GM12878 (cell line): ENCODE measurements around the gene NAALADL2. TPM values are rescaled to one million over a fixed set of nuclear protein-coding genes. Genes with fewer than 3 reads are reported as not detected.

Experiments used
- ATAC-seq: fragments of 200-7000 bp; cut with Tn5 transposase; 3 replicates; pipeline ENCODE4 v1.9.1; 2020; ENCODE audit warnings: mild to moderate bottlenecking, moderate library complexity
- BruUV-seq: library from RNA; stranded (reverse); fragments of 400-500 nt; replicated peaks from 2 replicates; lab custom pipeline; 2021; lab: Mats Ljungman, UMichigan
- CTCF ChIA-PET: fragments of 300-600 bp; sonication (Branson Sonifier 250); formaldehyde crosslinking; extraction: SDS; loops from one replicate; lab custom pipeline; 2021; ENCODE audit warnings: inconsistent platforms; lab: Yijun Ruan, JAX
- POLR2A ChIA-PET: fragments of 350-600 bp; formaldehyde crosslinking; extraction: SDS; loops from one replicate; lab custom pipeline; 2021; ENCODE audit warnings: inconsistent platforms; lab: Charles Lee
- RAD21 ChIA-PET: fragments of 300-600 bp; sonication (Branson Sonifier 250); formaldehyde crosslinking; loops from one replicate; lab custom pipeline; 2023; ENCODE audit warnings: antibody characterized with exemption; ENCODE audit not compliant: unreplicated experiment; lab: Charles Lee
- SMC1A ChIA-PET: fragments of 300-600 bp; sonication (Branson Sonifier 250); formaldehyde crosslinking; loops from one replicate; lab custom pipeline; 2023; ENCODE audit not compliant: unreplicated experiment, uncharacterized antibody; lab: Charles Lee
- DNase-seq: peaks from one replicate; pipeline ENCODE4 v3.0.0-alpha.2; 2011; ENCODE audit warnings: low read depth, low spot score
- FAIRE-seq: peaks from 3 replicates; lab custom pipeline; 2011; peaks lifted over from hg19 to GRCh38; lab: Jason Lieb, UNC
- H2AFZ ChIP-seq: 2 replicates; pipeline ENCODE4 v1.6.0; 2011; ENCODE audit warnings: low read depth, low read length, control low read depth; ENCODE audit not compliant: control insufficient read depth
- H3K27ac ChIP-seq: 2 replicates; pipeline ENCODE4 v1.5.1; 2011; ENCODE audit warnings: control low read depth; ENCODE audit not compliant: control insufficient read depth, insufficient read depth
- H3K27me3 ChIP-seq, 2 experiments: replicated peaks in 1 of 2; 2 replicates each; pipeline versions ENCODE4 v1.6.0 to v1.6.1; 2011; ENCODE audit warnings: low read length in 1 of 2; ENCODE audit not compliant: control insufficient read depth in 2 of 2, insufficient read depth in 2 of 2
- H3K36me3 ChIP-seq, 2 experiments: 2 replicates each; pipeline ENCODE4 v1.5.1; 2011; ENCODE audit warnings: low read length in 1 of 2; ENCODE audit not compliant: control insufficient read depth in 2 of 2, insufficient read depth in 2 of 2
- H3K4me1 ChIP-seq: 2 replicates; pipeline ENCODE4 v1.6.1; 2011; ENCODE audit warnings: mild to moderate bottlenecking, low read length, moderate library complexity, mixed read lengths; ENCODE audit not compliant: control insufficient read depth, insufficient read depth
- H3K4me2 ChIP-seq: 2 replicates; pipeline ENCODE4 v1.6.0; 2011; ENCODE audit warnings: control low read depth; ENCODE audit not compliant: control insufficient read depth, insufficient read depth
- H3K4me3 ChIP-seq: fragments of 200-600 bp; sonication (generic); 2 replicates; pipeline ENCODE4 v1.5.1; 2016
- H3K79me2 ChIP-seq: 2 replicates; pipeline ENCODE4 v1.6.0; 2011; ENCODE audit warnings: low read length; ENCODE audit not compliant: control insufficient read depth, insufficient read depth
- H3K9ac ChIP-seq: 2 replicates; pipeline ENCODE4 v1.8.0; 2011; ENCODE audit warnings: low read length, control low read depth, mixed read lengths; ENCODE audit not compliant: control insufficient read depth, insufficient read depth
- H3K9me3 ChIP-seq: replicated peaks from 3 replicates; pipeline ENCODE4 v1.5.1; 2011; ENCODE audit warnings: mild to moderate bottlenecking, low read length; ENCODE audit not compliant: control insufficient read depth, insufficient read depth
- H4K20me1 ChIP-seq: 2 replicates; pipeline ENCODE4 v1.6.0; 2011; ENCODE audit not compliant: control insufficient read depth, insufficient read depth
- BACH1 ChIP-seq: fragments of 450-650 bp; IDR thresholded peaks from 2 replicates; pipeline ENCODE4 v1.6.1; 2017; ENCODE audit warnings: mild to moderate bottlenecking, borderline replicate concordance
- CHD2 ChIP-seq: IDR thresholded peaks from 2 replicates; pipeline ENCODE4 v1.6.1; 2011; ENCODE audit warnings: low read depth, low read length, improper control_type of control experiment, borderline replicate concordance
- DPF2 ChIP-seq: fragments of 450-650 bp; IDR thresholded peaks from 2 replicates; pipeline ENCODE4 v1.6.1; 2017; ENCODE audit warnings: mild to moderate bottlenecking
- FOXK2 ChIP-seq: fragments of 450-650 bp; IDR thresholded peaks from 2 replicates; pipeline ENCODE4 v1.6.1; 2017; ENCODE audit warnings: mild to moderate bottlenecking, moderate library complexity
- IKZF2 ChIP-seq, 2 experiments: fragments of 450-650 bp; IDR thresholded peaks; 2 replicates each; pipeline ENCODE4 v1.6.1; 2017; ENCODE audit warnings: mild to moderate bottlenecking in 2 of 2, moderate library complexity in 2 of 2
- MTA3 ChIP-seq: IDR thresholded peaks from 2 replicates; pipeline ENCODE4 v1.6.1; 2012; ENCODE audit warnings: low read length, inconsistent platforms, borderline replicate concordance
- MYB ChIP-seq: fragments of 150-350 bp; IDR thresholded peaks from 2 replicates; pipeline ENCODE4 v1.6.1; 2014; ENCODE audit warnings: mild to moderate bottlenecking, low read depth, low read length, borderline replicate concordance
- NBN ChIP-seq: fragments of 450-650 bp; IDR thresholded peaks from 2 replicates; pipeline ENCODE4 v1.6.1; 2016
- NFXL1 ChIP-seq: fragments of 450-650 bp; IDR thresholded peaks from 2 replicates; pipeline ENCODE4 v1.6.1; 2017; ENCODE audit warnings: antibody characterized with exemption, mild to moderate bottlenecking, borderline replicate concordance
- POU2F2 ChIP-seq: IDR thresholded peaks from 3 replicates; pipeline ENCODE4 v1.6.1; 2011; ENCODE audit warnings: low read depth, mild to moderate bottlenecking, low read length, borderline replicate concordance
- RBBP5 ChIP-seq: fragments of 200-600 bp; sonication (generic); conservative IDR thresholded peaks from 2 replicates; pipeline ENCODE4 v1.6.1; 2016
- SIN3A ChIP-seq: IDR thresholded peaks from 2 replicates; pipeline ENCODE4 v1.6.1; 2012; ENCODE audit warnings: low read depth, low read length, improper control_type of control experiment
- YBX1 ChIP-seq: fragments of 450-650 bp; IDR thresholded peaks from 2 replicates; pipeline ENCODE4 v1.6.1; 2016; ENCODE audit warnings: antibody characterized with exemption
- ZNF622 ChIP-seq: fragments of 450-650 bp; IDR thresholded peaks from 2 replicates; pipeline ENCODE4 v1.6.1; 2017; ENCODE audit warnings: mild to moderate bottlenecking, inconsistent platforms
- WGBS: methylation state at CpG from one replicate; pipeline ENCODE4 v1.1.6; 2016; ENCODE audit warnings: low lambda C conversion rate; ENCODE audit not compliant: insufficient replicate concordance, insufficient coverage; ENCODE audit errors: missing lambda C conversion rate; 5-methylcytosine and 5-hydroxymethylcytosine counted together
- in situ Hi-C: fragments of 300-500 bp; cut with MboI; formaldehyde crosslinking; loops from 9 replicates; pipeline ENCODE4 v1.14.3; 2018; ENCODE audit warnings: mixed read lengths
- intact Hi-C: fragments of 100-400 bp; cut with micrococcal nuclease; formaldehyde crosslinking; loops from one replicate; pipeline ENCODE4 v1.14.2; 2022; ENCODE audit not compliant: unreplicated experiment
- polyA plus RNA-seq, 11 experiments: library from polyadenylated mRNA; depleted of rRNA in 4 of 11; unstranded in 6 of 11; stranded (reverse) in 5 of 11; fragments of >200 nt; fragmentation: Nextera tagmentation in 4 of 11; fragmentation: Illumina TruSeq in 1 of 11; extraction: Ambion mirVana in 4 of 11; extraction: Trizol in 1 of 11; gene quantifications; 1 replicate in 1 of 11; 2 replicates in 10 of 11; pipeline versions ENCODE4 v1.2.1 to v1.2.3, GENCODE V29; 2011 to 2016; ENCODE audit warnings: inconsistent platforms in 2 of 11, missing spikeins in 2 of 11, low read depth in 1 of 11
- total RNA-seq, 4 experiments: library from RNA; depleted of rRNA in 3 of 4; stranded (reverse); fragments of >200 nt in 3 of 4; fragmentation: Illumina TruSeq in 1 of 4; extraction: Trizol in 1 of 4; gene quantifications; 2 replicates each; pipeline versions ENCODE4 v1.2.1 to v1.2.3, GENCODE V29; 2013 to 2021
- TF ChIP-seq, protein P1 (sequence below): fragments of 450-650 bp; IDR thresholded peaks from 2 replicates; pipeline ENCODE4 v1.6.1; 2016; ENCODE audit warnings: mild to moderate bottlenecking, moderate library complexity, borderline replicate concordance
- TF ChIP-seq, protein P2 (sequence below): IDR thresholded peaks from 2 replicates; pipeline ENCODE4 v1.6.1; 2011; ENCODE audit warnings: low read depth, low read length, improper control_type of control experiment, borderline replicate concordance

The NAALADL2 gene
- total and polyA plus RNA-seq, 10 of the 15 experiments (the other 5 are each of a cell fraction or from before 2014, with no cell fraction given), result 0.06 to 10.8 (median 0.46) TPM

DNA sequence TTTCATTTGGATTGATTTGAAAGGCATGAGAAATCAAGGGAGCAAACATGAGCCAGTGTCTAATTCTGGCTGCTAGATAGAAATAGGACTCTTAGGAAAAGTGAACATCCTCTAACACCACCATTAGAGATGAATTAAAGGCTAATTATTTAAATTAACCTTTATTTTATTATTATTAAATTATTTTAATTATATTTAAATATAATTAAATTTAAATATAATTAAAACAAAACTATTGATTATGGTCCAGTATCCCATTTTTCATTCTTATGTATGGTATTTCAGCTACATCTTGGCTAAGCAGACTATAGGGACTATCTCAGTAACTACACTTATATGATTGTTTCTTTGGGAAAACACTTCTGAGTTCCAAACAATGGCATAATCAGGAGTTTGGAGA is 904.8 kb downstream of the NAALADL2 start:
- ChIA-PET POLR2A (no interaction called here), SMC1A (no interaction called here), CTCF (no interaction called here)
- no peaks in the 10 kb centered on the region for H3K9me3 ChIP-seq
- ATAC-seq (no peak), DNase-seq (no peak), FAIRE-seq (no peak)
- no peaks in the 10 kb centered on the region for H3K79me2 ChIP-seq
- H4K20me1 ChIP-seq, result no peaks in the 10 kb centered on the region
- no peak overlapping the region for H3K27ac ChIP-seq
- H2AFZ ChIP-seq, result no peak overlapping the region
- H3K4me2 ChIP-seq, result no peak overlapping the region
- BruUV-seq, result no TSS peak
- H3K4me1 ChIP-seq, result no peaks in the 10 kb centered on the region
- H3K4me3 ChIP-seq, result no peak overlapping the region
- TF ChIP-seq SIN3A, result no peak
- no peak for TF ChIP-seq POU2F2
- TF ChIP-seq MTA3, result no peak
- TF ChIP-seq CHD2, result no peak
- no peak for TF ChIP-seq MYB
- TF ChIP-seq, all 136 proteins: peak for 0
- RAD21 ChIA-PET, result no interaction called here
- intact Hi-C loops, result no loop called here
- in situ Hi-C loops, result no loop called here
- Histone ChIP-seq H3K9ac (no peak overlapping the region), H3K36me3 (no peaks in the 10 kb centered on the region), H3K27me3 (no peaks in the 10 kb centered on the region)

DNA sequence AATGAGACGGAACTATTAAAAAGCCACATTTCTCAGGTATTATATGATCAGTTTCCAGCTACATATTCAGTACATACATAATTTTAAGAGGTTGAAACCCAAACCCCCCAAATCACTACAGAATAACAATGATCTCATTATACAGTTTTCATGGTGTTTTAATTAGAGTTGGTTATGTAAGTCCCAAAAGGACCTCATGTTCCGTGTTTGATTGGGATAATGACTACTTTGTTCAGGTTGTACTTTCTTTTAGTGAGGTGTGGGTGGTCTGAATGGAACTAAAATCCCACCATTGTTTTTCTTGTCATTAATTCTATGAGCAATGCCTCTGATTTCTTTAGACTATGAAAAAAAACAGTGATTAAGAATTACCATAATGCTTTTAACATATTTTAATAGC is 905.6 kb downstream of the NAALADL2 start:
- FAIRE-seq (no peak), DNase-seq (no peak), ATAC-seq (no peak)
- Histone ChIP-seq H3K27me3 (no peaks in the 10 kb centered on the region), H3K4me1 (no peaks in the 10 kb centered on the region), H3K9me3 (no peaks in the 10 kb centered on the region), H3K79me2 (no peaks in the 10 kb centered on the region), H3K4me3 (no peak overlapping the region), H2AFZ (no peak overlapping the region), H3K9ac (no peak overlapping the region), H3K4me2 (no peak overlapping the region), H3K36me3 (no peaks in the 10 kb centered on the region), H3K27ac (no peak overlapping the region), H4K20me1 (no peaks in the 10 kb centered on the region)
- 37% methylated on average over 2 of the region's 2 CpGs for WGBS
- SMC1A ChIA-PET, result no interaction called here
- CTCF ChIA-PET, result no interaction called here
- POLR2A ChIA-PET, result no interaction called here
- BruUV-seq, result no TSS peak
- intact Hi-C loops (no loop called here), in situ Hi-C loops (no loop called here)
- RAD21 ChIA-PET, result no interaction called here
- TF ChIP-seq IKZF2 (IDR thresholded peaks at IDR 0.05) (no peak), NBN (no peak), NFXL1 (no peak), BACH1 (no peak), RBBP5 (no peak), YBX1 (no peak), ZNF622 (no peak), FOXK2 (no peak), POU2F2 (no peak), DPF2 (no peak)
- TF ChIP-seq, protein P1, sequence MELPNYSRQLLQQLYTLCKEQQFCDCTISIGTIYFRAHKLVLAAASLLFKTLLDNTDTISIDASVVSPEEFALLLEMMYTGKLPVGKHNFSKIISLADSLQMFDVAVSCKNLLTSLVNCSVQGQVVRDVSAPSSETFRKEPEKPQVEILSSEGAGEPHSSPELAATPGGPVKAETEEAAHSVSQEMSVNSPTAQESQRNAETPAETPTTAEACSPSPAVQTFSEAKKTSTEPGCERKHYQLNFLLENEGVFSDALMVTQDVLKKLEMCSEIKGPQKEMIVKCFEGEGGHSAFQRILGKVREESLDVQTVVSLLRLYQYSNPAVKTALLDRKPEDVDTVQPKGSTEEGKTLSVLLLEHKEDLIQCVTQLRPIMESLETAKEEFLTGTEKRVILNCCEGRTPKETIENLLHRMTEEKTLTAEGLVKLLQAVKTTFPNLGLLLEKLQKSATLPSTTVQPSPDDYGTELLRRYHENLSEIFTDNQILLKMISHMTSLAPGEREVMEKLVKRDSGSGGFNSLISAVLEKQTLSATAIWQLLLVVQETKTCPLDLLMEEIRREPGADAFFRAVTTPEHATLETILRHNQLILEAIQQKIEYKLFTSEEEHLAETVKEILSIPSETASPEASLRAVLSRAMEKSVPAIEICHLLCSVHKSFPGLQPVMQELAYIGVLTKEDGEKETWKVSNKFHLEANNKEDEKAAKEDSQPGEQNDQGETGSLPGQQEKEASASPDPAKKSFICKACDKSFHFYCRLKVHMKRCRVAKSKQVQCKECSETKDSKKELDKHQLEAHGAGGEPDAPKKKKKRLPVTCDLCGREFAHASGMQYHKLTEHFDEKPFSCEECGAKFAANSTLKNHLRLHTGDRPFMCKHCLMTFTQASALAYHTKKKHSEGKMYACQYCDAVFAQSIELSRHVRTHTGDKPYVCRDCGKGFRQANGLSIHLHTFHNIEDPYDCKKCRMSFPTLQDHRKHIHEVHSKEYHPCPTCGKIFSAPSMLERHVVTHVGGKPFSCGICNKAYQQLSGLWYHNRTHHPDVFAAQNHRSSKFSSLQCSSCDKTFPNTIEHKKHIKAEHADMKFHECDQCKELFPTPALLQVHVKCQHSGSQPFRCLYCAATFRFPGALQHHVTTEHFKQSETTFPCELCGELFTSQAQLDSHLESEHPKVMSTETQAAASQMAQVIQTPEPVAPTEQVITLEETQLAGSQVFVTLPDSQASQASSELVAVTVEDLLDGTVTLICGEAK, result no peak
- TF ChIP-seq, protein P2, sequence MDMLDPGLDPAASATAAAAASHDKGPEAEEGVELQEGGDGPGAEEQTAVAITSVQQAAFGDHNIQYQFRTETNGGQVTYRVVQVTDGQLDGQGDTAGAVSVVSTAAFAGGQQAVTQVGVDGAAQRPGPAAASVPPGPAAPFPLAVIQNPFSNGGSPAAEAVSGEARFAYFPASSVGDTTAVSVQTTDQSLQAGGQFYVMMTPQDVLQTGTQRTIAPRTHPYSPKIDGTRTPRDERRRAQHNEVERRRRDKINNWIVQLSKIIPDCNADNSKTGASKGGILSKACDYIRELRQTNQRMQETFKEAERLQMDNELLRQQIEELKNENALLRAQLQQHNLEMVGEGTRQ, result no peak
